C4-2B (cell line): ENCODE results near the gene ARSB.

ENCODE experiments used
- H3K27ac ChIP-seq: fragments of 450-650 bp; 2 replicates; pipeline ENCODE4 v1.5.1; 2017
- ZFX ChIP-seq: fragments of 450-650 bp; IDR thresholded peaks from 2 replicates; pipeline ENCODE4 v1.6.1; 2017
- TF ChIP-seq, protein P1 (sequence below): fragments of 450-650 bp; conservative IDR thresholded peaks from 2 replicates; pipeline ENCODE4 v1.5.1; 2017; ENCODE audit warnings: mild to moderate bottlenecking

Gene ARSB

DNA sequence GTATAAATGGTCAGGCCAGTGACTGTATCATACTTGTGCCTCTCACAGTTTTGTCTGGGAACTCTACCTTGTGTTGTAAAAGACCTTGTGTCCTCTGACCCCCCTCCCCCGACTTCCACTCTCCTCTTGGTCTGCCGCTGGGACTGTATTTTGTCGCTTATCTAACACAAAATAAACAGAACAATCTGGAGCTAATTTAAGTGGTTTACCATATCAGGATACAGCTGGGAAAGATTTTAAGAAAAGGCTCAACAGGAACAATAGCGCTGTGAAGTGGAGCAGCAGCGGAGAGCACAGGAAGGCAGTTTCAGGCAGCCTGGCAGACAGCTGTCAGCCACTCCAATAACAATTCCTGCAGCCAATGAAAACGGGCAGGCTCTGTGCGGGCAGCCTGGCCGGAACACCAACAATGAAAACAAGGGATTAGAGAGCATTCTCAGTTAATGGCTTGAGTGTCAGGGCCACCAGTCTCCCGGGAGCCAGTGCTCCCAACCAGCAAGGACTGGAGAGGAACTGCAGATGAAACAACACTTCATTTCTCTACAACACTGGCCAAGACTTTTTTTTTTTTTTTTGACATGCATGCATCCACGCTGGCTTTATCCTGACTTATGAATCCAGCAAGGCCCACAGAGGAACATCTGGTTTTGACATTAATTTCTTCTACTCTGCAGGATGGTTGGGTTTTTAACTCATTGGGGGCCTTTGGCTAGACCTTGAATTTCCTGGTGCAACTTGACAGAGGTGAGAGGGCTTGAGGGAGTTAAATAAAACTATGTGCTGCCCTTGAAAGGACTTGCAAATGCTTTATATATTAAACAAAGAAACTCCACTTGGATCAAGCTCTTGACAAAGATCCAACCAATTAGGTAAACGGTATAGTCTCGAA, 76.7 kb downstream of the ARSB start:
- no peak overlapping the region for H3K27ac ChIP-seq

DNA sequence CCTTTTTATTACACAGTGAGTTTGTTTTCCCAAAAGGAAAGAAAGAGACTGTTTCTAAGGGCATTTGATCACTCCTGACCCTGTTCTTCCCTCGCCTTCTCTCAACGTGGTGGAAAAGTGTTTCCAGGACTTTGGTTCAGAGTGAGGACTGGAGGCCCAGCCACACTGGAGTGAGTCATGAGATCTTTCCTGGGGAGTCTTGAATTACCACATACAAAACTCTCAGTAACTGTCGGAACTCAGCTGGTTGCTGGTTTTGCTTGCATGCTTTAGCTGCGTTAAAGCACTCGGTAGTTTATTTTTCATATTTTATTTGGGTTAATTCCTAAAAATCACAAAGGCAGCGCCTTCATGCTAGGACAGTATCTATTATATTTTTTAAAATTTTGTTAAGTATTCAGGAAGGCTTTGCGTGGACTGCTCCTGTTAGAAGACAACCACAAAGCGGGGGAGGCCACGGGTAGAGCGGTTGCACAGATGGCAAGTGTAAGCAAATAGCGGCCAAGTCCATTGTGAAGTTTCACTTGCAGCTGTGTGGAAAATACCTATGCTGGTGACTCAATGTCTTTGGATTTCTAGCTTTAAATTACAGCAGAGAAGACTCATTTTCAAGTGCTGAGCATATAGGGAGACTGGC, 77.7 kb downstream of the ARSB start:
- H3K27ac ChIP-seq: no peak overlapping the region
- TF ChIP-seq, protein P1, sequence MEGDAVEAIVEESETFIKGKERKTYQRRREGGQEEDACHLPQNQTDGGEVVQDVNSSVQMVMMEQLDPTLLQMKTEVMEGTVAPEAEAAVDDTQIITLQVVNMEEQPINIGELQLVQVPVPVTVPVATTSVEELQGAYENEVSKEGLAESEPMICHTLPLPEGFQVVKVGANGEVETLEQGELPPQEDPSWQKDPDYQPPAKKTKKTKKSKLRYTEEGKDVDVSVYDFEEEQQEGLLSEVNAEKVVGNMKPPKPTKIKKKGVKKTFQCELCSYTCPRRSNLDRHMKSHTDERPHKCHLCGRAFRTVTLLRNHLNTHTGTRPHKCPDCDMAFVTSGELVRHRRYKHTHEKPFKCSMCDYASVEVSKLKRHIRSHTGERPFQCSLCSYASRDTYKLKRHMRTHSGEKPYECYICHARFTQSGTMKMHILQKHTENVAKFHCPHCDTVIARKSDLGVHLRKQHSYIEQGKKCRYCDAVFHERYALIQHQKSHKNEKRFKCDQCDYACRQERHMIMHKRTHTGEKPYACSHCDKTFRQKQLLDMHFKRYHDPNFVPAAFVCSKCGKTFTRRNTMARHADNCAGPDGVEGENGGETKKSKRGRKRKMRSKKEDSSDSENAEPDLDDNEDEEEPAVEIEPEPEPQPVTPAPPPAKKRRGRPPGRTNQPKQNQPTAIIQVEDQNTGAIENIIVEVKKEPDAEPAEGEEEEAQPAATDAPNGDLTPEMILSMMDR: no peak
- no peak for TF ChIP-seq ZFX

More for the DNA sequence above, 76.7 kb downstream of the ARSB start:
- TF ChIP-seq ZFX: no peak
- TF ChIP-seq, protein P1: no peak

DNA sequence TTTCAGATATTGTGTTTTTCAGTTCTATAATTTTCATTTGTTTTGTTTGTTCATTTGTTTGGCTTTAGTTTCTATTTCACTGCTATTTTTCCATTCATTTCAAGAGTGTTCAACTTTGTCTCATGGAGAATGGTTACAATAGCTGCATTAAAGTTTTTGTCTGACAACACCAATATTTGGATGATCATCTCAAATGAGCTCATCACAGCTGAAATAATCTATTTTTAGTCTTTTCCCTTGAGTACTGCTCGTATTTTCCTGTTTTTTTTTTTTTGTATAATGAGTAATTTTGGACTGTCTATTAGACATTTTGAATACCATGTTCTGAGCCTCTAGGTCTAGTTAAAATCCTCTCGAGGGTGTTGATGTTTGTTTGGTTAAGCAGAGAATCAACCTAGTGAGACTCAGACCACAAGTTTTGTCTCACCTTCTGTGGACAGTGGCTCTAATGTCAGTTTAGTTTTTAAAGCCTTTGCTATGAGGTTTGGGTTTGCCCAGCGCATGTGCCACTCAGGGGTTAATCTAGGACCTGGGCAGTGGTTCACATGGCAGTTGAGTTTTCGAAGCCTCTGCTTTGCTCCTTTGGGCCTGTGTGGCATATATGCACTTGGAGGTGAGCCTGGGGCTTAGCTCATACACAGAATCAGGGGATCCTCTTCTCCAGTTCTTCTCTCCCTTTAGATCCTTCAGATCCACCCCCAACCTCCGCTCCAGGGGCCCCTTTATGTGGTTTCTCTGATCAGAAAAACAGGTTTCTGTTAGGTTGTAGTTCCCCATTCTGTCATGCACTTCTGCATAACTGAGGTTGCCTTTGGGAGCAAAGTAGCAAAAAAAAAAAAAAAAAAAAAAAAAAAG, 79.8 kb downstream of the ARSB start:
- TF ChIP-seq, protein P1: no peak
- TF ChIP-seq ZFX: no peak
- H3K27ac ChIP-seq: no peak overlapping the region

DNA sequence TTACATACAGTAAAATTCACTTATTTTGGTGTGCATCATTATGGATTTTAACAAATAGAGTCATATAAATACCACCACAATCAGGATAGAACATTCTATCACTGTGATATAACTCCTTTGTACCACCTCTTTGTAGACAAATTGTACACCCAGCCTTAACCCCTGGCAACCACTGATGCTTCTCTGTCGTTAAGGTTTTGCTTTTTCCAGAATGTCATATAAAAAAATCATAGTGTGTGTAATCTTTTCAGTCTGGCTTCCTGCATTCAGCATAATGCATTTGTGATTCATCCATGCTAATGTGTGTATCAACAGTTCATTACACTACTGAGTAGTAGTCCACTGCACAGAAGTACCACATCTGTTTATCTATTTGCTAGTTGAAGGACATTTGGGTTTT, 81.2 kb downstream of the ARSB start:
- TF ChIP-seq, protein P1: no peak
- no peak for TF ChIP-seq ZFX
- no peak overlapping the region for H3K27ac ChIP-seq

DNA sequence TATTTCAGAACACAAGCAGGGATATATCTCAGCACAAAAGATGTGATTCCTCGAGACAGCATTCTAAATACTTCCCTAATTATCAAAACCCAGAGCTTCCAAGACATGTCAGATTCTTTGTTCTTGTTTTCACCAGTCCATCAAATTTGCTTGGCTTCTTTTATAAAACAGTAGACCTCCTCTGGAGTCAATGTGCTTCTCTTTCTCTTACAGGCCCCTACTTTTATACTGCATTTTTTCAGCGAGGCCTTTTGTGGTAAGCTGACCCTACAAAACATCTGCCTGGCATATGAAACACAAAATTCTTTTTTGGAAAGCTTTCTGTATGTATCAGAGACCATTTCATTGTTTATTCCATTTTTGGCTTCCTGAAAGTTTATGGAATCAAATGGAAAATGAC, 81.8 kb downstream of the ARSB start:
- no peak for TF ChIP-seq ZFX
- TF ChIP-seq, protein P1: no peak
- no peak overlapping the region for H3K27ac ChIP-seq

DNA sequence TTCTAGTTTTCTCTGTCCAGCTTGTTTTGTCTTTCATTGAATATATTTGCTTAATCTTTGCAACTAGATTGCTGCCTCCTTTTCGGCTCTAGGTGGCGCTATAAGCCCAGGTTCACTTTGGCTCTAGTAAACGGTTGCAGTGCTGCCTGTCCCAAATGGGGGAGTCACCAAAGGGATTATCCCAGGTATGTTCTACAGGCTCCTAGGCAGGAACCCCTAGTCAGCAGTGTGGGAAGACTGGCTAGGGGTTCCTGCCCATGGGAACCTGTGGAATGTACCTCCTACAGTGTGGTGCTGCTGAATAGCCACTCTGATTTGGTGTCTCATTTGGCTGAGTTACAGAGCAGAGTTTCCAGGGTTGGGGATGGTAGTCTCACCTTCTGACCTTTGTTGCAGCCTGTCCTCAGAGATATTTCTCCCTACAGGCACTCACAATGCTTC, 85.2 kb downstream of the ARSB start:
- no peak overlapping the region for H3K27ac ChIP-seq
- TF ChIP-seq, protein P1: peak; percentile 85
- TF ChIP-seq ZFX: no peak
